ENCODE results near the gene EGR2.

DNA sequence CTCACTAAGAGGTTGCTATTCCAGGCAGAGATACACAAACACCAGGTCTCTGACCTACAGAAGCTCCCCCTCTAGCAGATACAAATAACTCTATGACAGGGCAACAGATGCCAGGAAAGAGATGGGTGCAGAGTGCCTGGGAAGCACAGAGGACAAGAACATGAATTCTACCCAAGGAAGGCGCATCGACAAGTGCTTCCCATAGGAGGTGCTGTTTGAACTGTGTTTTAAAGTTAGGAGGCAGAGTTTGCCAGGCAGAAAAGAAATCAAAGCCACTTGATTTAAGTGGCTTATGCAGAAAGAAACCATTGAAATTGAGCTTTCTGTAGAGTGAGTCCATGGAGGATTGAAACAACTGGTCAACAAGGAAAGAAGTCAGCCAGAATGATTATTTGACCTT is 35.3 kb upstream of the EGR2 start:
- TF ChIP-seq, protein P1, sequence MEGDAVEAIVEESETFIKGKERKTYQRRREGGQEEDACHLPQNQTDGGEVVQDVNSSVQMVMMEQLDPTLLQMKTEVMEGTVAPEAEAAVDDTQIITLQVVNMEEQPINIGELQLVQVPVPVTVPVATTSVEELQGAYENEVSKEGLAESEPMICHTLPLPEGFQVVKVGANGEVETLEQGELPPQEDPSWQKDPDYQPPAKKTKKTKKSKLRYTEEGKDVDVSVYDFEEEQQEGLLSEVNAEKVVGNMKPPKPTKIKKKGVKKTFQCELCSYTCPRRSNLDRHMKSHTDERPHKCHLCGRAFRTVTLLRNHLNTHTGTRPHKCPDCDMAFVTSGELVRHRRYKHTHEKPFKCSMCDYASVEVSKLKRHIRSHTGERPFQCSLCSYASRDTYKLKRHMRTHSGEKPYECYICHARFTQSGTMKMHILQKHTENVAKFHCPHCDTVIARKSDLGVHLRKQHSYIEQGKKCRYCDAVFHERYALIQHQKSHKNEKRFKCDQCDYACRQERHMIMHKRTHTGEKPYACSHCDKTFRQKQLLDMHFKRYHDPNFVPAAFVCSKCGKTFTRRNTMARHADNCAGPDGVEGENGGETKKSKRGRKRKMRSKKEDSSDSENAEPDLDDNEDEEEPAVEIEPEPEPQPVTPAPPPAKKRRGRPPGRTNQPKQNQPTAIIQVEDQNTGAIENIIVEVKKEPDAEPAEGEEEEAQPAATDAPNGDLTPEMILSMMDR (IDR thresholded peaks at IDR 0.05; ENCODE audit: insufficient read depth, low read length), result no peak
- no peak for TF ChIP-seq POLR2AphosphoS5 (IDR thresholded peaks at IDR 0.05; ENCODE audit: low read depth)
